Activated CD4-positive, alpha-beta T cell treated with anti-CD3 and anti-CD28 coated beads, Interleukin-2, amount 50 U/mL, for 24 hours (primary cell): Measurements from ENCODE around the gene KRT36.

Experiments
- DNase-seq, 2 donors: peaks; one replicate each; pipeline ENCODE4 v3.0.0-alpha.2; 2020; ENCODE audit warnings: low read depth in 1 of 2, low spot score in 1 of 2

Gene KRT36

GRCh38 chr17:41489531-41489930 lies at the start of gene KRT36:
KRT36 (minus strand) TSS chr17:41489910; CDS start chr17:41489864, 46 bp downstream.
- no peak for DNase-seq

- no peak for DNase-seq
Measured at GRCh38 chr17:41539071-41539492, 49.4 kb upstream of the KRT36 start.

DNA sequence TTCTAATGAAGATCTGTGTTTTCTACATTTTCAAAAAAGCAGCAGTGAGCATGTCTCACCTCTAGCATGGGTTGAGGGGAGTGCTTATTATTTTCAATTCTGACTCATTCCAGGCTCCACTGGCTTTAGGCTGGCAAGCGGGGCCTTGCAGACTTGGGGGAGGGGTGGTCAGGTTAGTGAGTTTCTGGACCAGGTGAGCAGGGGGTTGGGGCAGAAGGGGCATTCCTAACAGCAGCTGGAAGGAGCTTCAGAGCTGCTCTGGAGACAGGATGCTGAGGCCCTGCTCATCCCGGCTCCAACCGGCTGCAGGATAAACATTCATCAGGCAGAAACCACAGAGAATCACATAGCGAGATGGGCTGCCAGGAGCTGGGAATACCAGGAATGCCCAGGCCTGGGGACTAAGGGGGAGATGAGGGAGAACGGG lies 48.9 kb upstream of the KRT36 start:
- no peak for DNase-seq

- DNase-seq: no peak
Measured at GRCh38 chr17:41537990-41538389, 48.3 kb upstream of the KRT36 start.

- no peak for DNase-seq
Measured at GRCh38 chr17:41537614-41537954, 47.9 kb upstream of the KRT36 start.

GRCh38 chr17:41536741-41537613 lies 47.3 kb upstream of the KRT36 start:
- no peak for DNase-seq

DNA sequence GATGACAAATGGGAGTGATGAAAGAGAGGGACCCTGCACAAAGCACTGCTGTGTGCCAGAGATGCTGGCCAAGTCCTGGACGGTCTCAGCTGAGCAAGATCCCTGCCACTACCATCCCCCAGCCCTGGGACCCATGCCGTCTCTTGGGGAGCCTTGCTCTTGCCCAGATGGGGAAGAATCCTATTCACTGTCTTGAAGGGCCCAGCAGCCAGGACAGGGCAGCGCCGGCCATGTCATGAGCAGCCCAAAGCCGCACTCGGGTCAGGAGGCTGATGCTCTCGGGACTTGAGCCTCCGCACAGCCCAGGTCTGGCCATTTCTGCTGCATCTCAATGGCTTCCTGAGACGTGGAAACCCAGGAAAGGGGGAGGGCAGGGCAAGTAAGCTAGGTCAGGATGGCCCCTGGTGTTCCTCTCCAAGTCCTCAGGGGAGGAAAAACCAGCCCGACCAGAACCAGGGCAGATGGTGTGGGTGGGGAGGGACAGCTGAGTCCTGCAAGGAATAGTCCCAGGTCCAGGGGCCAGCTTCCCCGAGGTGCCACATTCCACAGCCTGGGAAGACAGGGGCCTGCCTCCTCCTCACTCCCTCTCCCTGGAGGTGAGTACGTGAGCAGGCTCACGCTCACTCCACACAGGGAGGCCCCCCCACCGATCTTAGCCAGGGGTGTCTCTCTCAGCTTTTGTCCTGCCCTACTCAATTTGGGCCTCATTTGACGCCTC lies 46.2 kb upstream of the KRT36 start:
- DNase-seq: no peak

GRCh38 chr17:41534899-41535546 lies 45.3 kb upstream of the KRT36 start:
- DNase-seq: no peak

DNA sequence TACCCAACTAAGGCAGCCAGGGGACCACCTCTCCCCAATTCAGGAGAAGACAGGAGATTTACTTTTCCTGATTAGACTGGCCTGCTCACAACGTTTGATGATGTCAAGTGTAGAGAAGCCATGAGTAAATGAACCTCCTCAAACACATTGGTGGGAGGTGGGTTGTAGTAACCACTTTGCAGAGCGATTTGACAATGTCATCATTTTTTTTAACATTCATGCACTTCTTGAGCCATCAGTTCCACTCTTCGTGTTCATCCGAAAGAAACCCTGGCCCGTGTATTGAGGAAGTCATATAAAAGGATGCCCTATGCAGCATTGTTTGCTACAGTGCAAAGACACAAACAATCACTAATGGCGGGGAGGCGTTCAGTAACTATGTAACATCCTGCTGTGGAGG lies 43.9 kb upstream of the KRT36 start:
- DNase-seq: no peak

- no peak for DNase-seq
Measured at GRCh38 chr17:41532947-41533570, 43.3 kb upstream of the KRT36 start.

DNA sequence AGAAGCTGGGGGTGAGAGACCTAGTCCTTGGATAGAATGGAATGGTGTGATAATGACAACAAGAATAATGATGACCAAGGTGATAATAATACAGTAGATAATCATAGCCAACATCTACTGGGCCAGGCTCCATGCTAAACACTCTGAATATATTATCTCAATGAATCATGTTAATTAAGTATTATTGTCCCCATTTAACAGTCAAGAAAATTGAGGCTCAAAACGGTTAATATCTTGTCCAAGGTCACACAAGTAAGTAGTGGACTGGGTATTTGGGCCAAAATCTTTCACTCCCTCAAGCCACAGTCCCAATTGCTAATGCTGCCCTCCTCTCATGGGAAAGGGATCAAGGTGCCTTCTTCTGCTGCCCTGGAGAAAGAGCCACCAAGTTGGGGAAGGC lies 42.3 kb upstream of the KRT36 start:
- DNase-seq: no peak

DNA sequence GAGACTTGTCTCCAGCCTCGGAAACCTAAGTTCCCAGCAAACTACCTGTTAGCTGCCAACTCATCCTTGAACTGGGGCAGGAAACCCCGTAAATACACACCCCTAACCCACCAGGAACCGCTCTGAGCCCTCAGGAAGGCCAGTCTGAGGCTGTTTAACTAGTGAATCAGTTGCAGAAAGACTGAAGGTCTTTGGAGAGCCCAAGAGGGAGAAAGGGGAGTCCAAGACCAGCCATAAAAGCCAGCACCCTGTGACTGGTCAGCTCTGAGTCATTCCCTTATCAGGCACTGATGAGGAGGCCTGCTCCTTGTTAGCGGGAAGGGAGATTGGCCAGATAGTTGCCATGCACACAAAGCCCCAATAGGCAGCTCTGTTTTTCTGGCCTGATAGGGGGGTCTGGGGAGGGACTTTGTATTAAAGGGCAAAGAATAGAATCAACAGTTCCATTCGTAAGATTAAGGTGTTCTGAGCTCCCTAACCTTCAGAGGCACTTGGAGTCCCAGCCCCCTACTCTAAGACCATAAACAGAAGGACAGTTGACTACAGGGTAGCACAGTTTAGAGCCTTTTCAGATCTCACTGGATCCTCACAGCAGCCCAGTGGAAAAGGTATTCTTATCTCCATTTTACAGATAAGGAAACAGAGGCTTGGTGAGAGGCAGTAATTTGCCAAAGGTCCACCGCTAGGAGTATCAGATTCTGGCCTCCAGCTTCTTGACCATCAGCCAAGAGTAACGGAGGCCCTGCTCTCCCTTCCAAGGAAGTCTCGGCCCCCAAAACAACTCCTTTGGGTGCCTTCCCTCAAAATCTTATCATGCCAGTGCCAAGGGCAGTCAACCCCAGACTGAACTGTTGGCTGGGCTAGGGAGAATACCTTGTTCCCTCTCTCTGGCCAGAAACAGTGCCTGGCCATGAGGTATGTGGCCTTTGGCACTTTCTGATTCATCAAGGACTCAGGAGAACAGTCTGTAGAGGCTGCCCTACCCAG lies 40.6 kb upstream of the KRT36 start:
- DNase-seq: no peak

GRCh38 chr17:41529491-41529915 lies 39.8 kb upstream of the KRT36 start:
- DNase-seq: no peak

GRCh38 chr17:41528959-41529353 lies 39.2 kb upstream of the KRT36 start:
- no peak for DNase-seq

GRCh38 chr17:41527063-41528023 lies 37.6 kb upstream of the KRT36 start:
- no peak for DNase-seq

DNA sequence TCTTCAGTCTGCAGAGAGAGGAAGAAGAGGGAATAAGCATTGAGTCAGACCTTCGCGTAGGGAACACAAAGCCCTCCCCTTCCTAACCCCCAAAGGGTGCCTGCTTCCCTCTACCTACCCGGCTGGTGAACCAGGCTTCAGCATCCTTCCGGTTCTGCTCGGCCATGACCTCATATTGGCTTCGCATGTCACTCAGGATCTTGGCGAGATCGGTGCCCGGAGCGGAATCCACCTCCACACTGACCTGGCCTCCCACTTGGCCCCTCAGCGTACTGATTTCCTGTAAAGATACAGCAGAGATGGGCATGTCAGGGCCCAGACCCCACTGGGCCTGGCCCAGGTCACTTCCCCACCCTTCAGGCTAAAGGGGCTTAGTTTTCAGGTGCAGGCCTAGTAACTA lies 34.6 kb upstream of the KRT36 start:
- no peak for DNase-seq

- no peak for DNase-seq
Measured at GRCh38 chr17:41523787-41524186, 34.1 kb upstream of the KRT36 start.

- DNase-seq: no peak
Measured at GRCh38 chr17:41523225-41523593, 33.5 kb upstream of the KRT36 start.
